LNCAP (cell line): ENCODE results near the gene LRFN2.

Experiments used
- CTCF ChIP-seq: fragments of 450-650 bp; IDR thresholded peaks from 2 replicates; pipeline ENCODE4 v1.5.1; 2017; ENCODE audit warnings: mild to moderate bottlenecking

The LRFN2 gene

DNA sequence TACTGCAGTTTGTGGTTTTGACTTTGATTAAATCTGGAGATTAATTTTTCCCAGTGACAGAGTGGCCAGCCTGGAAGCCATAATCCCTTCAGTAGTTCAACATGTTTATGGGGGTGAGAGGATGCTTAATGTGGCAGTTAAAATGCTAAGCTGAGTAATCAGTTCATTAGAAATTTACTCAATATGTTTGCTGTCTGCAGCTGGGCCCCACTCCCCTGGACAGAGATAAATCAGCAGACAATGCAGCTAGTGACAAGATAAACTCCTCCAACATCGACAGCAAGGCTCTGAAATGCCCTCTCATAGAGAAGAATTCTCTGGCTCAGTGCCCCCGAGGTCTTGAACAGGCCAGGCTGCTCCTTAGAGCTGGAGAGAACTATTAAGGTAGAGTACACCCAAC, 101.9 kb downstream of the LRFN2 start:
- TF ChIP-seq CTCF, result no peak

GRCh38 chr6:40484066-40484465, 103.1 kb downstream of the LRFN2 start:
- TF ChIP-seq CTCF, result no peak

DNA sequence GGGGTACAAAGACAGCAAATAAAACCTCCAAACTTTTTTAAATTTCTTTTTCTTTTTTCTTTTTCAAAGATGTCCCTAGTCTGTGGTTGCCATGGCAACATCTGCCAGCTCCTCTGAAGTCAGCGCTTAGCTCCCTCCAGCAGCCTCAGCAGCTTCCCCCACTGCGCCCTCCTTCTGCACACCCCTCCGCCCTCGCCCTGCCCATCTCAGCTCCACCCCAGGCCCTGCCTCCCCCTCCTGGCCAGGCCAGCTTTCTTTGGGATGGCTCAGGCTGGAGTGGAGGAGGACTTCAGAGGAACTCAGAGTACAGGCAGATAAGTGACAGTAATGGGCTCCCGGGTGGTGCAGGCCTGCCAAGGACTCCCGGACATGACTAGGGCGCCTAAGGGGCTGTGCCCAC, 104.6 kb downstream of the LRFN2 start:
- TF ChIP-seq CTCF, result no peak

- TF ChIP-seq CTCF, result no peak
These were observed 106.5 kb downstream of the LRFN2 start for GRCh38 chr6:40480678-40481077.

- no peak for TF ChIP-seq CTCF
These were observed 107.5 kb downstream of the LRFN2 start for GRCh38 chr6:40479706-40480105.

- TF ChIP-seq CTCF, result no peak
These were observed 109.7 kb downstream of the LRFN2 start for GRCh38 chr6:40477246-40478126.

- TF ChIP-seq CTCF, result no peak
These were observed 110.5 kb downstream of the LRFN2 start for GRCh38 chr6:40476673-40477072.
